Activated CD4-positive, alpha-beta memory T cell treated with anti-CD3 and anti-CD28 coated beads, Interleukin-2, amount 10 ng/mL, durations not matched to agents 7 days and 5 days (primary cell): ENCODE measurements around the gene IQCM. TPM values are rescaled to one million over a fixed set of nuclear protein-coding genes. Genes with fewer than 3 reads are reported as not detected.

ENCODE experiments used
- CTCF ChIA-PET: fragments of 350-600 bp; sonication (Branson Sonifier 250); formaldehyde crosslinking; loops from one replicate; lab custom pipeline; 2021; ENCODE audit warnings: antibody characterized with exemption, inconsistent platforms; lab: Charles Lee
- POLR2A ChIA-PET: fragments of 350-600 bp; sonication (Branson Sonifier 250); formaldehyde crosslinking; loops from one replicate; lab custom pipeline; 2021; ENCODE audit warnings: antibody characterized with exemption; lab: Charles Lee
- DNase-seq: peaks from one replicate; pipeline ENCODE4 v3.0.0-alpha.2; 2020
- H3K27ac Mint-ChIP-seq: one replicate; pipeline ENCODE4 v1.8.0; 2021; ENCODE audit warnings: mild to moderate bottlenecking, mixed read lengths
- H3K27me3 Mint-ChIP-seq: one replicate; pipeline ENCODE4 v1.8.0; 2021; ENCODE audit warnings: mixed read lengths
- H3K36me3 Mint-ChIP-seq: one replicate; pipeline ENCODE4 v1.8.0; 2021; ENCODE audit warnings: low read depth, mixed read lengths
- H3K4me1 Mint-ChIP-seq: one replicate; pipeline ENCODE4 v1.8.0; 2021; ENCODE audit warnings: mixed read lengths
- H3K4me3 Mint-ChIP-seq: one replicate; pipeline ENCODE4 v1.8.0; 2021; ENCODE audit warnings: mild to moderate bottlenecking, mixed read lengths
- H3K9me3 Mint-ChIP-seq: one replicate; pipeline ENCODE4 v1.8.0; 2021; ENCODE audit warnings: mixed read lengths
- total RNA-seq, 2 experiments: library from RNA; stranded (reverse); gene quantifications; one replicate each; pipeline ENCODE4 v1.2.3, GENCODE V29; 2021

IQCM gene
- total RNA-seq, 2 experiments from 2014 or later = not detected

GRCh38 chr4:149328161-149328560, 487.5 kb downstream of the IQCM start:
- no peak for DNase-seq
- no peaks in the 10 kb centered on the region for H3K36me3 Mint-ChIP-seq
- ChIA-PET POLR2A (no interaction called here), CTCF (no interaction called here)
- peaks cover 8% of the 10 kb centered on the region for H3K9me3 Mint-ChIP-seq
- H3K27me3 Mint-ChIP-seq = no peaks in the 10 kb centered on the region
- H3K4me3 Mint-ChIP-seq = no peak overlapping the region
- no peak overlapping the region for H3K27ac Mint-ChIP-seq
- H3K4me1 Mint-ChIP-seq = no peaks in the 10 kb centered on the region

DNA sequence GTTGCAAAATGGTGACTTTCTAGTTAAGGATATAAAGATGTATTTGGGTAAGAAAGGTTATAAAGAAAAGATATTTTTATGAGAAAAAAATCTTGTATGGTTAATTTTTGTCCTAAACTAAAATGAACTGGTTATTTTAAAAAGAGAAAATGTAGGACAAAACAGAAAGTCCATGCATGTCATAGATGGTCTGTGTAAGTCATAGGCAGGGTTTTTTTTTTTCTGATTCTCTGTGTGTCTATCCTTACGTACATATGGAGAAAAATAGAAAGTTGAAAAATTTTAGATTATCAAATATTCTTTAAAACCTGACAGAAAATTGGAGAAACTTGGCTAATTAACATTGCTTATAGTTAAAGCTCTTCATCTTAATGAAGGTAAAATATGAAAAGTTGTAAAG, 493.4 kb downstream of the IQCM start:
- H3K9me3 Mint-ChIP-seq = peaks cover 7% of the 10 kb centered on the region
- H3K27ac Mint-ChIP-seq = no peak overlapping the region
- POLR2A ChIA-PET = no interaction called here
- no peaks in the 10 kb centered on the region for H3K27me3 Mint-ChIP-seq
- no peaks in the 10 kb centered on the region for H3K36me3 Mint-ChIP-seq
- H3K4me1 Mint-ChIP-seq = no peaks in the 10 kb centered on the region
- CTCF ChIA-PET = no interaction called here
- no peak overlapping the region for H3K4me3 Mint-ChIP-seq
- DNase-seq = no peak

DNA sequence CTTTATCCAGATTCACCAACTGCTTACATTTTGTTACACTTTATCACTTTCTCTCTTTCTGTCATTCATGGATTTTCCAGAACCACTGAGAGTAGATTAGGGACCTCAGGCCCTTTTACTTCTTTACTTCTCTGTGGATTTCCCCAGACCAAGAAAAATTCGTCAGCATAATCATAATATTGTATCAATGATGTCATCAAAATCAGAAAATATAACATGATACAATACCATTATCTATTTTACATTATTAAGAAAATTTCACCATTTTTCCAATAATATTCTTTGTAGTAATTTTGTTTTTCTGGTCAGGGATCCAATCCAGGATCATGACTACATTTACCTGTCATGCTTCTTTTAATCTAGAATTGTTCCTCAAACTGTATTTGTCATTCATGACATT, 494.2 kb downstream of the IQCM start:
- POLR2A ChIA-PET = no interaction called here
- Mint-ChIP-seq H3K4me1 (no peaks in the 10 kb centered on the region), H3K9me3 (peaks cover 7% of the 10 kb centered on the region), H3K27ac (no peak overlapping the region), H3K4me3 (no peak overlapping the region), H3K36me3 (no peaks in the 10 kb centered on the region), H3K27me3 (no peaks in the 10 kb centered on the region)
- CTCF ChIA-PET = no interaction called here
- DNase-seq = no peak

- H3K4me1 Mint-ChIP-seq = no peaks in the 10 kb centered on the region
- H3K9me3 Mint-ChIP-seq = no peaks in the 10 kb centered on the region
- ChIA-PET CTCF (no interaction called here), POLR2A (no interaction called here)
- H3K36me3 Mint-ChIP-seq = no peaks in the 10 kb centered on the region
- no peaks in the 10 kb centered on the region for H3K27me3 Mint-ChIP-seq
- DNase-seq = no peak
- no peak overlapping the region for H3K4me3 Mint-ChIP-seq
- no peak overlapping the region for H3K27ac Mint-ChIP-seq
These were observed 504.6 kb downstream of the IQCM start for GRCh38 chr4:149311076-149311475.

DNA sequence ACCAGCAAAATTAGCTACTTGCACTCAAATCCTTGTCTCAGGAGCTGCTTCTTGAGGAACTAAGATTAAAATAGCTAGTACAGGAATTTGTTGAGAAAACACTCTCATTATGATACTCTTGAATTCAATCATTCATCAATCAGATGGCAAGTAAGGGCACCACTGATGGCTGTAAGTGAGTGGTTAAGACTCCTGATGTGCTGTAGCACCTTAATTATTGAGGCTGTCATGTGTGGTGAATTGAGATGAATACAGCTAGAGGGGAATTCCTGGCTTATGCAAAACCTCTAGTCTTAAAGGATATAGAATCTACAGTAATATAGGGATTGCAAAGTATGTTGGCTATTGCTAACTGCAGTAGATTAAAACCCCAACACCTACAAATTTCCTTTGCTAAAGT, 509.1 kb downstream of the IQCM start:
- Mint-ChIP-seq H3K27ac (no peak overlapping the region), H3K9me3 (no peaks in the 10 kb centered on the region), H3K4me1 (no peaks in the 10 kb centered on the region), H3K36me3 (no peaks in the 10 kb centered on the region), H3K27me3 (no peaks in the 10 kb centered on the region), H3K4me3 (no peak overlapping the region)
- ChIA-PET POLR2A (no interaction called here), CTCF (no interaction called here)
- DNase-seq = no peak
